ENCODE data around the gene PLEKHM3.

- TF ChIP-seq CTCF (IDR thresholded peaks at IDR 0.05) (no peak), POLR2AphosphoS5 (IDR thresholded peaks at IDR 0.05) (no peak), POLR2A (IDR thresholded peaks at IDR 0.05) (no peak)
These were observed 158.3 kb downstream of the PLEKHM3 start for GRCh38 chr2:207867056-207867455.

All from transverse colon (tissue), 4 donors.